ENCODE data around the gene ITPRID2.

Gene ITPRID2

GRCh38 chr2:181887045-181887444 lies 4.5 kb upstream of the ITPRID2 start:
- Mint-ChIP-seq H3K4me1 (peaks cover 7% of the 10 kb centered on the region), H3K27ac (ENCODE audit: low read depth) (no peak overlapping the region), H3K4me3 (no peak overlapping the region), H3K9me3 (no peaks in the 10 kb centered on the region), H3K27me3 (peaks cover 67% of the 10 kb centered on the region), H3K36me3 (ENCODE audit: insufficient read depth) (peaks cover 3% of the 10 kb centered on the region)
- ATAC-seq (replicated peaks; ENCODE audit: extremely low read depth, poor library complexity, severe bottlenecking) (no peak), DNase-seq (ENCODE audit: low spot score in 2 of 2) (no peak)

GRCh38 chr2:181889776-181890175 lies 1.8 kb upstream of the ITPRID2 start:
- no peaks in the 10 kb centered on the region for H3K9me3 Mint-ChIP-seq
- DNase-seq (ENCODE audit: low spot score in 2 of 2) (no peak), ATAC-seq (replicated peaks; ENCODE audit: extremely low read depth, poor library complexity, severe bottlenecking) (no peak)
- no peak overlapping the region for H3K4me3 Mint-ChIP-seq
- H3K27ac Mint-ChIP-seq (ENCODE audit: low read depth) = no peak overlapping the region
- peaks cover 3% of the 10 kb centered on the region for H3K36me3 Mint-ChIP-seq (ENCODE audit: insufficient read depth)
- peaks cover 27% of the 10 kb centered on the region for H3K4me1 Mint-ChIP-seq
- H3K27me3 Mint-ChIP-seq = peaks cover 57% of the 10 kb centered on the region

GRCh38 chr2:181890271-181890670 lies 1.3 kb upstream of the ITPRID2 start:
- peaks cover 3% of the 10 kb centered on the region for H3K36me3 Mint-ChIP-seq (ENCODE audit: insufficient read depth)
- no peak for ATAC-seq (replicated peaks; ENCODE audit: extremely low read depth, poor library complexity, severe bottlenecking)

GRCh38 chr2:181891966-181892798 lies 652 bp downstream of the ITPRID2 start:
- DNase-seq (ENCODE audit: low spot score in 2 of 2) (peak; percentile 35 to 39), ATAC-seq (replicated peaks; ENCODE audit: extremely low read depth, poor library complexity, severe bottlenecking) (peak; percentile 70)
- H3K27ac Mint-ChIP-seq (ENCODE audit: low read depth) = peak overlapping the region; percentile 83
- H3K27me3 Mint-ChIP-seq = peaks cover 39% of the 10 kb centered on the region
- H3K36me3 Mint-ChIP-seq (ENCODE audit: insufficient read depth) = peaks cover 9% of the 10 kb centered on the region
- peak overlapping the region; percentile 98 for H3K4me3 Mint-ChIP-seq
- peaks cover 40% of the 10 kb centered on the region for H3K4me1 Mint-ChIP-seq
- no peaks in the 10 kb centered on the region for H3K9me3 Mint-ChIP-seq

More at GRCh38 chr2:181890271-181890670, 1.3 kb upstream of the ITPRID2 start:
- Mint-ChIP-seq H3K4me1 (peaks cover 27% of the 10 kb centered on the region), H3K27me3 (peaks cover 57% of the 10 kb centered on the region), H3K4me3 (no peak overlapping the region), H3K9me3 (no peaks in the 10 kb centered on the region), H3K27ac (ENCODE audit: low read depth) (no peak overlapping the region)
- DNase-seq (ENCODE audit: low spot score in 2 of 2) = no peak

- Mint-ChIP-seq H3K9me3 (no peaks in the 10 kb centered on the region), H3K4me1 (peaks cover 40% of the 10 kb centered on the region), H3K4me3 (peak overlapping the region; percentile 98), H3K27me3 (peaks cover 35% of the 10 kb centered on the region), H3K27ac (ENCODE audit: low read depth) (peak overlapping the region; percentile 83), H3K36me3 (ENCODE audit: insufficient read depth) (peaks cover 9% of the 10 kb centered on the region)
- DNase-seq (ENCODE audit: low spot score in 2 of 2) (no peak), ATAC-seq (replicated peaks; ENCODE audit: extremely low read depth, poor library complexity, severe bottlenecking) (no peak)
Observed at GRCh38 chr2:181892799-181893435, 1.4 kb downstream of the ITPRID2 start.

- H3K4me1 Mint-ChIP-seq = peaks cover 40% of the 10 kb centered on the region
- H3K36me3 Mint-ChIP-seq (ENCODE audit: insufficient read depth) = peaks cover 13% of the 10 kb centered on the region
- H3K27me3 Mint-ChIP-seq = peaks cover 20% of the 10 kb centered on the region
- H3K9me3 Mint-ChIP-seq = no peaks in the 10 kb centered on the region
- no peak for DNase-seq (ENCODE audit: low spot score in 2 of 2)
- no peak overlapping the region for H3K4me3 Mint-ChIP-seq
- H3K27ac Mint-ChIP-seq (ENCODE audit: low read depth) = no peak overlapping the region
- ATAC-seq (replicated peaks; ENCODE audit: extremely low read depth, poor library complexity, severe bottlenecking) = no peak
Observed at GRCh38 chr2:181894381-181894780, 2.9 kb downstream of the ITPRID2 start.

GRCh38 chr2:181895818-181896217 lies 4.3 kb downstream of the ITPRID2 start:
- H3K4me3 Mint-ChIP-seq = no peak overlapping the region
- no peaks in the 10 kb centered on the region for H3K9me3 Mint-ChIP-seq
- no peak for ATAC-seq (replicated peaks; ENCODE audit: extremely low read depth, poor library complexity, severe bottlenecking)
- peaks cover 18% of the 10 kb centered on the region for H3K36me3 Mint-ChIP-seq (ENCODE audit: insufficient read depth)
- no peak for DNase-seq (ENCODE audit: low spot score in 2 of 2)
- H3K4me1 Mint-ChIP-seq = peaks cover 48% of the 10 kb centered on the region
- no peak overlapping the region for H3K27ac Mint-ChIP-seq (ENCODE audit: low read depth)
- H3K27me3 Mint-ChIP-seq = peaks cover 6% of the 10 kb centered on the region

- Mint-ChIP-seq H3K9me3 (no peaks in the 10 kb centered on the region), H3K36me3 (ENCODE audit: insufficient read depth) (peaks cover 20% of the 10 kb centered on the region), H3K4me1 (peaks cover 43% of the 10 kb centered on the region), H3K27ac (ENCODE audit: low read depth) (no peak overlapping the region), H3K27me3 (peaks cover 1% of the 10 kb centered on the region), H3K4me3 (no peak overlapping the region)
- no peak for ATAC-seq (replicated peaks; ENCODE audit: extremely low read depth, poor library complexity, severe bottlenecking)
- DNase-seq (ENCODE audit: low spot score in 2 of 2) = no peak
Observed at GRCh38 chr2:181896286-181896685, 4.8 kb downstream of the ITPRID2 start.

- Mint-ChIP-seq H3K27ac (ENCODE audit: low read depth) (no peak overlapping the region), H3K4me1 (peaks cover 20% of the 10 kb centered on the region), H3K36me3 (ENCODE audit: insufficient read depth) (peaks cover 32% of the 10 kb centered on the region), H3K4me3 (no peak overlapping the region), H3K27me3 (no peaks in the 10 kb centered on the region), H3K9me3 (no peaks in the 10 kb centered on the region)
- ATAC-seq (replicated peaks; ENCODE audit: extremely low read depth, poor library complexity, severe bottlenecking) (no peak), DNase-seq (ENCODE audit: low spot score in 2 of 2) (no peak)
Observed at GRCh38 chr2:181900007-181900651, 8.6 kb downstream of the ITPRID2 start.

- ATAC-seq (replicated peaks; ENCODE audit: extremely low read depth, poor library complexity, severe bottlenecking) (no peak), DNase-seq (ENCODE audit: low spot score in 2 of 2) (no peak)
- H3K27ac Mint-ChIP-seq (ENCODE audit: low read depth) = no peak overlapping the region
- peaks cover 26% of the 10 kb centered on the region for H3K36me3 Mint-ChIP-seq (ENCODE audit: insufficient read depth)
- H3K9me3 Mint-ChIP-seq = no peaks in the 10 kb centered on the region
- peaks cover 8% of the 10 kb centered on the region for H3K4me1 Mint-ChIP-seq
- H3K27me3 Mint-ChIP-seq = no peaks in the 10 kb centered on the region
- no peak overlapping the region for H3K4me3 Mint-ChIP-seq
Observed at GRCh38 chr2:181902625-181903024, 11.1 kb downstream of the ITPRID2 start.

GRCh38 chr2:181904022-181904632 lies 12.6 kb downstream of the ITPRID2 start:
- no peaks in the 10 kb centered on the region for H3K27me3 Mint-ChIP-seq
- H3K27ac Mint-ChIP-seq (ENCODE audit: low read depth) = no peak overlapping the region
- peaks cover 24% of the 10 kb centered on the region for H3K36me3 Mint-ChIP-seq (ENCODE audit: insufficient read depth)
- H3K9me3 Mint-ChIP-seq = no peaks in the 10 kb centered on the region
- H3K4me1 Mint-ChIP-seq = peaks cover 8% of the 10 kb centered on the region
- DNase-seq (ENCODE audit: low spot score in 2 of 2) = no peak
- ATAC-seq (replicated peaks; ENCODE audit: extremely low read depth, poor library complexity, severe bottlenecking) = peak; percentile 40
- H3K4me3 Mint-ChIP-seq = no peak overlapping the region

- no peaks in the 10 kb centered on the region for H3K4me1 Mint-ChIP-seq
- no peak overlapping the region for H3K27ac Mint-ChIP-seq (ENCODE audit: low read depth)
- no peak overlapping the region for H3K4me3 Mint-ChIP-seq
- no peaks in the 10 kb centered on the region for H3K27me3 Mint-ChIP-seq
- no peak for DNase-seq (ENCODE audit: low spot score in 2 of 2)
- no peaks in the 10 kb centered on the region for H3K9me3 Mint-ChIP-seq
- ATAC-seq (replicated peaks; ENCODE audit: extremely low read depth, poor library complexity, severe bottlenecking) = no peak
- peaks cover 16% of the 10 kb centered on the region for H3K36me3 Mint-ChIP-seq (ENCODE audit: insufficient read depth)
Observed at GRCh38 chr2:181907057-181907456, 15.5 kb downstream of the ITPRID2 start.

Measured in central memory CD8-positive, alpha-beta T cell (primary cell).